Stimulated activated CD8-positive, alpha-beta memory T cell treated with anti-CD3 and anti-CD28 coated beads, Interleukin-4, amount 100 ng/mL, for 48 hours (primary cell): ENCODE data around the gene MTA2.

Source experiments
- DNase-seq: peaks from one replicate; pipeline ENCODE4 v3.0.0-alpha.2; 2020

Gene MTA2

DNA sequence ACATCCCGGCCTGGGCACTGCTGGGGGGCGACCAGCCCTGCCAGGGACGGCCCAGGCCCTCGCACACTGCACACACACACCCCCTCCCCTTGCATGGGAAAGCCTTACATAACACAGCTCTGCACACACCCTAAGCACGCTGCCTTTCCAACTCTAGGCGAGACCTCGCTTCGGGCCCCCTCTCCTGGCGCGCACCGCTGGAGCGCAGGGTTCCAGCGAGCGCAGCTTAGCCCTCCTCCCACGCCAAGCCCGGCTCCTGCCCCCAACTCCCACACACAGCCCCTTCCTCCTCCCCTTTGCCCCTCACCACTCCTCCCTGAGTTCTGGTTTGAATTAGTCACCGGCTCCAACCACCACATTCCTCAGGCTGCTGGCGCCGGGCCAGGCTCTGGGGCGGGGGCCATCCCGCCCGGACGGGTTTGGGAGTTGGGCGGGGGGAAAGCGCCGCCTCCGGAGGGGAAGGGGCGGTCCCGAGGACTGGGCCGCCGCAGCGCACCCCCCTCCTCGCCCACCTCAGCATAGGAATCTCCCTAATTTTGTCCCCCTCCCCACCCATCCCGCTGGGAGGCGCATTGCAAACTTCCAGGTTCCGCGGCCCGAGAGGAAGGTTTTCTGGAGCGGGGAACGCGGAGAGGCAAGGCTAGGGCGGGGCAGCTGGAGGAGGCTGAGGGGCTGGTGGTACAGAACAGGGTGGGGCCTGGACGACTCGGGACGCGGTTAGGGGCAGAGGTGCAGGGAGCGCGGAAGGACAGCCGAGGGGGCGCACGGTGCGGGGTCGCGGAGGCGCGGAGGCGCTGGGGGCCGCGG is 56.0 kb downstream of the MTA2 start:
- DNase-seq: peak; percentile 73

DNA sequence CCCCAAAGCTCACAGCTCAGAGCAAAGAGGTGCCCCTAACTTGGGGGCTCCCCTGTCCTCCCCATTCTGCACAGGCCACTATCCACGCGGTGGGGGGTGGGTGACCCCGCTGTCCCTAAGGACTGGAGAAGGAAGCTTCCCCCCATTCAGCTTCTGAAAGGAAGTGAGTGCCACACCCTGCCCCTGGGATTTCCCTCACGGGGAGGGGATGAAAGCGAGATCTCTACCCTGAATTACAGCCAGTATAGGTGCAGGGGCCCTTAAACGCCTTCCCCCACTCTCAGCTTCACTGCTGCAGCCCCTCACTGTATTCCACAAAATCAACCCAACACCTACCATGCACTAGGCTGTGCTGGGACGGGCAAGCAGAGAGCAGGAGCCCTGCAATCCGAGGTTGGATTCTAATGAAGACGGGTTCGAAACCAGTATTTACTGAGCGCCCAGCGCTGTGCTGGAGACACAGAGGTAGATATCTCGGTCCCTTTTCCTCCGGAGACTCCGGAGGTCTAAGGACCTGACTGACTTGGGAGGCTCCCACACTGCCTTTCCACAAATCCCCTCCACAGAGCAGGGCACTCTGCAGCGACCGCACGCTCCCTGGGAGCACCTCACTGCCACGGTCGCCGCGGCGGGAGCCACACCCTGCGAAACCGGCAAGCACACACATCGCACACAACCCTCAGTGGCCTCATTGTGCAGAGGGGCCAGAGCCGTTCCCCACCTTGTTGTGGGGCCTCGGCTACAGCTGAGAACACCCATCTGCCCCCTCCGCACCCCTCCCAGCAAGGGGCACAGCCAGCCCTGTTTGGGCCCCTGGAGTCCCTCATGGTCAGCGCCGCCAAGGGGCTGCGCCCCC is 56.9 kb downstream of the MTA2 start:
- DNase-seq: peak; percentile 57

DNA sequence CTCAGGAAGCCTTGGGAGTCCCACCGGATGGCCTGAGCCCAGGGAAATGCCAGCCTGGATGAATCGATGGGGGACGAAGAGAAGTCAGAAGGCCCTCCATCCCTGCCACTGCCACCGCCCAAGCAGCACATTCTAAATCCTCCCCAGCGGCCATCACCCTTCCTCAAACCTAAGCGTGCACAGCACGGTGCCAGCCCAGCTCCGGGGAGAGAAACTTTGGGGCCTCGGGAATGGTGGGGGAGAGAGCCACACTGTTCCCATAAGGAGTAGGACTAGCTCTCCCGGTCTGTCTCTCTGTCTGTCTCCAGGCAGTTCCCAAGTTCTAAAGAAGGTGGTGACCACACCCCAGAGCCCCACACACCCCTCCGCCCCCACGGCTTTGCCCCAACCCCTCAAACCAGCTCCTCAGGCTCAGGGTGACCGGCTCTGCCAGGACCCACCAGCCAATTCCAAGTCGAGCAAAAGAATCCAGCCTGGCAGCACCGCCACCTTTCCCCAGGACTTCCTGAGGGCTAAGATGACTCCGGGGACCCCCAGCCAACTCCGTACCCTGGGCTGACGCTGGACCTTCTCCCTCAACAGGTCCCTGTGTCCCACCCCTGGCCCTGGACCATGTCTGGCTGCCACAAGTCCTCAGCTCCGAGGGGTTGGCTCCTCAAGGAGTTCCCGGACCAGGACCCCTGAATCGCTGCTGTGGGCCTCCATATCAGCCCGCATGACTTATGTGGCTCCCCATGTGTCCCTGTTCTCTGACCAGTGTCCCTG is 57.8 kb downstream of the MTA2 start:
- DNase-seq: no peak
